HAP-1 (cell line): ENCODE results near the gene MAP3K5.

Source experiments
- DNase-seq, 2 experiments: peaks; one replicate each; pipeline ENCODE4 v3.0.0-alpha.2; 2016 to 2020; ENCODE audit warnings: low spot score in 2 of 2
- H3K27me3 ChIP-seq: fragments of 250-450 bp; sonication (Bioruptor Pico); 2 replicates; pipeline ENCODE4 v1.5.1; 2020; ENCODE audit warnings: low read depth, mild to moderate bottlenecking, moderate library complexity
- H3K36me3 ChIP-seq: fragments of 250-450 bp; sonication (Bioruptor Pico); replicated peaks from 2 replicates; pipeline ENCODE4 v1.5.1; 2020; ENCODE audit warnings: mild to moderate bottlenecking
- H3K4me1 ChIP-seq: fragments of 250-450 bp; sonication (Bioruptor Pico); 2 replicates; pipeline ENCODE4 v1.5.1; 2020; ENCODE audit warnings: mild to moderate bottlenecking
- H3K4me3 ChIP-seq: fragments of 250-450 bp; sonication (Bioruptor Pico); 2 replicates; pipeline ENCODE4 v1.5.1; 2020; ENCODE audit warnings: mild to moderate bottlenecking, moderate library complexity
- H3K9me3 ChIP-seq: fragments of 250-450 bp; sonication (Bioruptor Pico); 2 replicates; pipeline ENCODE4 v1.5.1; 2020; ENCODE audit warnings: mild to moderate bottlenecking, moderate library complexity
- in situ Hi-C: fragments of 300-500 bp; cut with MboI; formaldehyde crosslinking; loops from 3 replicates; pipeline ENCODE4 v1.14.3; 2020; ENCODE audit warnings: low sequenced_read_pairs, inconsistent platforms, mixed read lengths

The MAP3K5 gene

GRCh38 chr6:136775081-136775480 lies 17.2 kb downstream of the MAP3K5 start:
- DNase-seq = no peak
- no peaks in the 10 kb centered on the region for H3K36me3 ChIP-seq
- H3K27me3 ChIP-seq = no peaks in the 10 kb centered on the region
- H3K4me3 ChIP-seq = no peak overlapping the region
- H3K4me1 ChIP-seq = peaks cover 52% of the 10 kb centered on the region
- no peaks in the 10 kb centered on the region for H3K9me3 ChIP-seq
- in situ Hi-C loops = loop anchor here (25.0 kb wide), 1 partner anchor 488 kb away; the partner anchor contains the start of gene BCLAF1

- Histone ChIP-seq H3K36me3 (no peaks in the 10 kb centered on the region), H3K4me1 (peaks cover 45% of the 10 kb centered on the region), H3K27me3 (no peaks in the 10 kb centered on the region), H3K9me3 (no peaks in the 10 kb centered on the region), H3K4me3 (no peak overlapping the region)
- in situ Hi-C loops = loop anchor here (25.0 kb wide), 1 partner anchor 487 kb away; the partner anchor contains the start of gene BCLAF1
- DNase-seq = peak in 1 of 2 experiments; percentile 84
Measured at GRCh38 chr6:136774228-136775041, 17.8 kb downstream of the MAP3K5 start.

- DNase-seq = no peak
- Histone ChIP-seq H3K27me3 (no peaks in the 10 kb centered on the region), H3K4me1 (peaks cover 44% of the 10 kb centered on the region), H3K36me3 (no peaks in the 10 kb centered on the region), H3K4me3 (no peak overlapping the region), H3K9me3 (no peaks in the 10 kb centered on the region)
- in situ Hi-C loops = no loop called here
Measured at GRCh38 chr6:136773473-136773796, 18.8 kb downstream of the MAP3K5 start.

- in situ Hi-C loops = no loop called here
- DNase-seq = peak in 1 of 2 experiments; percentile 27
- Histone ChIP-seq H3K36me3 (no peaks in the 10 kb centered on the region), H3K4me1 (peaks cover 44% of the 10 kb centered on the region), H3K9me3 (no peaks in the 10 kb centered on the region), H3K4me3 (no peak overlapping the region), H3K27me3 (no peaks in the 10 kb centered on the region)
Measured at GRCh38 chr6:136772685-136773472, 19.4 kb downstream of the MAP3K5 start.

GRCh38 chr6:136771306-136771705 lies 21.0 kb downstream of the MAP3K5 start:
- in situ Hi-C loops = no loop called here
- Histone ChIP-seq H3K4me1 (peaks cover 41% of the 10 kb centered on the region), H3K4me3 (no peak overlapping the region), H3K27me3 (no peaks in the 10 kb centered on the region), H3K9me3 (no peaks in the 10 kb centered on the region), H3K36me3 (no peaks in the 10 kb centered on the region)
- DNase-seq = no peak

GRCh38 chr6:136769759-136770158 lies 22.5 kb downstream of the MAP3K5 start:
- in situ Hi-C loops = no loop called here
- no peaks in the 10 kb centered on the region for H3K27me3 ChIP-seq
- H3K4me1 ChIP-seq = peaks cover 28% of the 10 kb centered on the region
- H3K4me3 ChIP-seq = no peak overlapping the region
- H3K36me3 ChIP-seq = no peaks in the 10 kb centered on the region
- no peak for DNase-seq
- H3K9me3 ChIP-seq = no peaks in the 10 kb centered on the region

GRCh38 chr6:136769124-136769523 lies 23.2 kb downstream of the MAP3K5 start:
- Histone ChIP-seq H3K4me3 (no peak overlapping the region), H3K4me1 (peaks cover 22% of the 10 kb centered on the region), H3K9me3 (no peaks in the 10 kb centered on the region), H3K36me3 (no peaks in the 10 kb centered on the region), H3K27me3 (no peaks in the 10 kb centered on the region)
- in situ Hi-C loops = no loop called here
- DNase-seq = no peak

- Histone ChIP-seq H3K4me1 (peaks cover 12% of the 10 kb centered on the region), H3K27me3 (no peaks in the 10 kb centered on the region), H3K36me3 (no peaks in the 10 kb centered on the region), H3K9me3 (no peaks in the 10 kb centered on the region), H3K4me3 (no peak overlapping the region)
- DNase-seq = no peak
- in situ Hi-C loops = no loop called here
Measured at GRCh38 chr6:136767570-136768309, 24.5 kb downstream of the MAP3K5 start.

GRCh38 chr6:136767103-136767502 lies 25.2 kb downstream of the MAP3K5 start:
- in situ Hi-C loops = no loop called here
- H3K4me1 ChIP-seq = peaks cover 12% of the 10 kb centered on the region

GRCh38 chr6:136766274-136766673 lies 26.0 kb downstream of the MAP3K5 start:
- Histone ChIP-seq H3K9me3 (no peaks in the 10 kb centered on the region), H3K4me3 (no peak overlapping the region), H3K36me3 (no peaks in the 10 kb centered on the region), H3K4me1 (peaks cover 18% of the 10 kb centered on the region), H3K27me3 (no peaks in the 10 kb centered on the region)
- in situ Hi-C loops = no loop called here
- DNase-seq = no peak

More at GRCh38 chr6:136767103-136767502, 25.2 kb downstream of the MAP3K5 start:
- H3K27me3 ChIP-seq = no peaks in the 10 kb centered on the region
- no peaks in the 10 kb centered on the region for H3K36me3 ChIP-seq
- H3K4me3 ChIP-seq = no peak overlapping the region
- no peaks in the 10 kb centered on the region for H3K9me3 ChIP-seq
- no peak for DNase-seq

- H3K27me3 ChIP-seq = no peaks in the 10 kb centered on the region
- no peak overlapping the region for H3K4me3 ChIP-seq
- H3K9me3 ChIP-seq = no peaks in the 10 kb centered on the region
- no peak for DNase-seq
- H3K36me3 ChIP-seq = no peaks in the 10 kb centered on the region
- in situ Hi-C loops = no loop called here
- peaks cover 24% of the 10 kb centered on the region for H3K4me1 ChIP-seq
Measured at GRCh38 chr6:136764517-136764993, 27.7 kb downstream of the MAP3K5 start.

- in situ Hi-C loops = no loop called here
- Histone ChIP-seq H3K4me3 (no peak overlapping the region), H3K27me3 (no peaks in the 10 kb centered on the region), H3K4me1 (peaks cover 24% of the 10 kb centered on the region), H3K36me3 (no peaks in the 10 kb centered on the region), H3K9me3 (no peaks in the 10 kb centered on the region)
- DNase-seq = no peak
Measured at GRCh38 chr6:136763716-136764516, 28.4 kb downstream of the MAP3K5 start.

- Histone ChIP-seq H3K4me3 (no peak overlapping the region), H3K36me3 (no peaks in the 10 kb centered on the region), H3K27me3 (no peaks in the 10 kb centered on the region), H3K4me1 (peaks cover 24% of the 10 kb centered on the region), H3K9me3 (no peaks in the 10 kb centered on the region)
- in situ Hi-C loops = no loop called here
- DNase-seq = no peak
Measured at GRCh38 chr6:136763255-136763654, 29.0 kb downstream of the MAP3K5 start.
